C4-2B (cell line): ENCODE measurements around the gene OLFM1.

Source experiments
- ZFX ChIP-seq: fragments of 450-650 bp; IDR thresholded peaks from 2 replicates; pipeline ENCODE4 v1.6.1; 2017
- TF ChIP-seq, protein P1 (sequence below): fragments of 450-650 bp; conservative IDR thresholded peaks from 2 replicates; pipeline ENCODE4 v1.5.1; 2017; ENCODE audit warnings: mild to moderate bottlenecking

DNA sequence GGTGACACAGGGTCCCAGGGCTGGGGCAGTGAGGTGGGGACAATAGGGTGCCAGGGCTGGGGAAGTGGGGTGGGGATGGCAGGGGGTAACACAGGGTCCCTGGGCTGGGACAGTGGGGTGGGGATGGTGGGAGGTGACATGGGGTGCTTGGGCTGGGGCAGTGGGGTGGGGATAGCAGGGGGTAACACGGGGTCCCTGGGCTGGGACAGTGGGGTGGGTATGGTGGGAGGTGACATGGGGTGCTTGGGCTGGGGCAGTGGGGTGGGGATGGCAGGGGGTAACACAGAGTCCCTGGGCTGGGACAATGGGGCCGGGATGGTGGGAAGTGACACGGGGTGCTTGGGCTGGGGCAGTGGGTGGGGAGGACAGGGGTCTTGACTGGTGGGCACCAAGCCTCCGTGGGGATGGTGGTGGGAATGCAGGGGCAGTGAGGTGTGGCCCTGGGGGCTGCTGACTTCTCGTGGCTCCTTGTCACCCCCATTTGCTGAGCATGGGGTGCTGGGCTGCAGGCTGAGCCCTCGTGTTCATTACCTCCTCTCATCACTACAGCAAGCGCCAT is 41.7 kb downstream of the OLFM1 start:
- TF ChIP-seq, protein P1, sequence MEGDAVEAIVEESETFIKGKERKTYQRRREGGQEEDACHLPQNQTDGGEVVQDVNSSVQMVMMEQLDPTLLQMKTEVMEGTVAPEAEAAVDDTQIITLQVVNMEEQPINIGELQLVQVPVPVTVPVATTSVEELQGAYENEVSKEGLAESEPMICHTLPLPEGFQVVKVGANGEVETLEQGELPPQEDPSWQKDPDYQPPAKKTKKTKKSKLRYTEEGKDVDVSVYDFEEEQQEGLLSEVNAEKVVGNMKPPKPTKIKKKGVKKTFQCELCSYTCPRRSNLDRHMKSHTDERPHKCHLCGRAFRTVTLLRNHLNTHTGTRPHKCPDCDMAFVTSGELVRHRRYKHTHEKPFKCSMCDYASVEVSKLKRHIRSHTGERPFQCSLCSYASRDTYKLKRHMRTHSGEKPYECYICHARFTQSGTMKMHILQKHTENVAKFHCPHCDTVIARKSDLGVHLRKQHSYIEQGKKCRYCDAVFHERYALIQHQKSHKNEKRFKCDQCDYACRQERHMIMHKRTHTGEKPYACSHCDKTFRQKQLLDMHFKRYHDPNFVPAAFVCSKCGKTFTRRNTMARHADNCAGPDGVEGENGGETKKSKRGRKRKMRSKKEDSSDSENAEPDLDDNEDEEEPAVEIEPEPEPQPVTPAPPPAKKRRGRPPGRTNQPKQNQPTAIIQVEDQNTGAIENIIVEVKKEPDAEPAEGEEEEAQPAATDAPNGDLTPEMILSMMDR: no peak
- no peak for TF ChIP-seq ZFX
